IPS-20b (cell line): ENCODE data around the gene PARD6B.
A peak's percentile ranks its signal among the peaks of the same experiment; 100 is the strongest.

Source experiments
- H3K27ac ChIP-seq: one replicate; pipeline ENCODE4 v1.5.1; 2013; ENCODE audit warnings: low read length
- H3K27me3 ChIP-seq: 2 replicates; pipeline ENCODE4 v1.6.1; 2013; ENCODE audit warnings: mild to moderate bottlenecking, low read length, inconsistent platforms; ENCODE audit not compliant: insufficient read depth
- H3K36me3 ChIP-seq: 2 replicates; pipeline ENCODE4 v1.6.1; 2013; ENCODE audit warnings: low read depth, mild to moderate bottlenecking, inconsistent platforms, low read length, moderate library complexity; ENCODE audit not compliant: insufficient read depth
- H3K4me1 ChIP-seq: 2 replicates; pipeline ENCODE4 v1.6.1; 2013; ENCODE audit warnings: mild to moderate bottlenecking, control low read depth, inconsistent platforms, low read length, moderate library complexity; ENCODE audit not compliant: insufficient read depth
- H3K4me3 ChIP-seq: 2 replicates; pipeline ENCODE4 v1.5.1; 2013; ENCODE audit warnings: mild to moderate bottlenecking, low read length, inconsistent platforms
- H3K9ac ChIP-seq: 2 replicates; pipeline ENCODE4 v1.6.1; 2013; ENCODE audit warnings: low read depth, mild to moderate bottlenecking, inconsistent platforms, low read length, moderate library complexity
- H3K9me3 ChIP-seq: 2 replicates; pipeline ENCODE4 v1.6.1; 2013; ENCODE audit warnings: mild to moderate bottlenecking, low read depth, low read length, inconsistent platforms; ENCODE audit not compliant: insufficient read depth

PARD6B gene

DNA sequence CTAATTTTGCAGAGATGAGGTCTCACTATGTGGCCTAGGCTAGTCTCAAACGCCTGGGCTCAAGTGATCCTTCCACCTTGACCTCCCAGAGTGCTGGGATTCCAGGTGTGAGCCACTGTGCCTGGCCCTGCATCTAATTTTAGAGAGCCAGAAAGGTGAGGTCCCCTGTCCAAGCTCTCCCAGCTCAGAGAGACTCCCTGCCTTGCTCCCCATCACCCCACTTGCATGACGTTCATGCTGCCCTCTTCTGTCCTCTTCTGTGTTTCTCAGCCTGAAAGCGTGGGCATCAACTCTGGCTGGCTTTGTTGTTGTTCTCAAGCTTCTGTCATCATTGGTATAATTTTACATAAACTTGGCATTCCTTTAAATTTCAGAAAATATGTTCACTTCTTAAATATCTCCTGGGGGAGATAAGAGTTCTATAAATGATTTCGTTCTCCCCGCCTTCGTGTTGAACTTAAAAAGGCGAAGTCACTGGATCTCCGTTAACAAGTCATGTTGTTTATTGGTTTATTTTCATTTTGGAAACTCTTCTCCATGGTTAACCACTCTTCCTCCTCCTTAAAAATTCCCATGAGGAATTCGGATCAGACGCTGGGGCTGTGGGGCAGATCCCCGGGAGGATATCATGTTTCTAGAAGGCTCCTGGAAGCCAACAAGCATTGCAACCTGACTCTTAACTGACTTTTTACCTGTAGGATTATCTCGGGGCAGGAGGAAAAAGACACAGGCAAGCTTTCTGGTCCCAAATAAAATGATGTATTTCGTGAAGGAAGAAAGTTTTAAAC is 13.2 kb upstream of the PARD6B start:
- Histone ChIP-seq H3K9me3 (no peaks in the 10 kb centered on the region), H3K27me3 (no peaks in the 10 kb centered on the region), H3K4me3 (no peak overlapping the region), H3K9ac (no peak overlapping the region), H3K36me3 (no peaks in the 10 kb centered on the region), H3K4me1 (peaks cover 7% of the 10 kb centered on the region; the same call in 1 of the 2 replicates), H3K27ac (no peak overlapping the region)

DNA sequence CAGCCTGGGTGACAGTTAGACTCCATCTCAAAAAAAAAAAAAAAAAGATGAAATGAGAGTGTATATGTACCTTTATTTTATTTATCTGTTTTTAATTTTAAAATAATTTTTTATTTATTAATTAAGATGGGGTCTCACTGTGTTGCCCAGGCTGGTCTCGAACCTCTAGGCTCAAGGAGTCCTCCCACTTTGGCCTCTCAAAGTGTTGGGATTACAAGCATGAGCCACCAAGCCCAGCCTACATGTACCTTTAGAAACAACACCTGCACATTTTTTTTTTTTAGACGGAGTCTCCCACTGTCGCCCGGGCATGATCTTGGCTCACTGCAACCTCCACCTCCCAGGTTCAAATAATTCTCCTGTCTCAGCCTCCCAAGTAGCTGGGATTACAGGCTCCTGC is 12.1 kb upstream of the PARD6B start:
- no peaks in the 10 kb centered on the region for H3K36me3 ChIP-seq
- no peaks in the 10 kb centered on the region for H3K27me3 ChIP-seq
- no peak overlapping the region for H3K27ac ChIP-seq
- no peak overlapping the region for H3K4me3 ChIP-seq
- H3K4me1 ChIP-seq, result peaks cover 5% of the 10 kb centered on the region; the same call in 1 of the 2 replicates
- no peaks in the 10 kb centered on the region for H3K9me3 ChIP-seq
- H3K9ac ChIP-seq, result no peak overlapping the region

DNA sequence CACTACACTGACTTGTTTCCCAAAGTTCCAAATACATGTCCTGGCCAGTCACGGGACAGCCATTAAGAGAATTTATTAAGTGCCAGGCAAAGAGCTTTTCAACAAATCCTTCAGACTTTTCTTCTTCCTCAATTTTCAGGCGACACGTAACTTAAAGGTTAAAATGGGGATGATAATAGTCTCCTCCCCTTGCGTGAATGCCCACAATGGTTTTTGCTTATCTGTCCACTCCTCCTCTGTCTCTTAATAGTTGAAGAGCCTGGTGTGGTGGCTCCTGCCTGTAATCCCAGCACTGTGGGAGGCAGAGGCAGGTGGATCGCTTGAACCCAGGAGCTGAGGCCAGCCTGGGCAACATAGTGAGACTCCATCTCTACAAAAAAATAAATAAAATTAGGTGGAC is 11.4 kb upstream of the PARD6B start:
- no peak overlapping the region for H3K9ac ChIP-seq
- H3K9me3 ChIP-seq, result no peaks in the 10 kb centered on the region
- H3K27me3 ChIP-seq, result no peaks in the 10 kb centered on the region
- no peak overlapping the region for H3K27ac ChIP-seq
- H3K36me3 ChIP-seq, result no peaks in the 10 kb centered on the region
- peaks cover 5% of the 10 kb centered on the region; the same call in 1 of the 2 replicates for H3K4me1 ChIP-seq
- H3K4me3 ChIP-seq, result no peak overlapping the region

DNA sequence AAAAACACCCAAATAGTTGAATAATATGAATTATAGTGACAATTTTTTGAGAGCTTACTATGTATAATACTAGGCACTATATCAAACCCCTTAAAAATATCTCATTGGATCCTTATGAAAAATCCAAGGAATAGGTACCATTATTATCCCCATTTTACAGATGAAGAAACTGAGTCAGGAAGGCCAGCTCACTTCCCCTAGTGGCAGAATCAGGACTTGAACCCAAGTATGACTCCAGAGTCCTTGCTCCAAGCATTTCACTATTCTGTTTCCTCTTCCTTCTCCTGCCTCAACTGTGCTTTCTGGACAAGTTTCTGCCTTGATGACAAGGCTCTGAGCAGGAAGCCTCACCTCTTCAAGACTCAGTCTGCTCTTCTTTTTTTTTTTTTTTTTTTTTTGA is 10.8 kb upstream of the PARD6B start:
- Histone ChIP-seq H3K9me3 (no peaks in the 10 kb centered on the region), H3K27me3 (no peaks in the 10 kb centered on the region), H3K4me3 (no peak overlapping the region), H3K27ac (no peak overlapping the region), H3K4me1 (peaks cover 5% of the 10 kb centered on the region; the same call in 1 of the 2 replicates), H3K36me3 (no peaks in the 10 kb centered on the region), H3K9ac (no peak overlapping the region)

DNA sequence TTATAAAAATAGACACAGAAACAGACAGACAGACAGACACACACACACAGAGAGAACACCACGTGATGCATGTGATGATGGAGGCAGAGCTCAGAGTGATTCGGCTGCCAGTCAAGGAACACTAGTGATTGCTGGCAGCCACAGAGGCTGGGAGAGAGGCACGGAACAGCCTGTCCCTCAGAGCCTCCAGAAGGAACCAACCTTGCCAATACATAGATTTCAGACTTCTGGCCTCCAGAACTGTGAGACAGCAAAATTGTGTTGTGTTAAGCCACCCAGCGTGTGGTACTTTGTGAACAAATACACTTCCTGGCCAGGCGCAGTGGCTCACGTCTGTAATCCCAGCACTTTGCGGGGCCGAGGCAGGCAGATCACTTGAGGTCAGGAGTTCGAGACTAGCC is 9.5 kb upstream of the PARD6B start:
- Histone ChIP-seq H3K36me3 (no peaks in the 10 kb centered on the region), H3K27ac (no peak overlapping the region), H3K27me3 (no peaks in the 10 kb centered on the region), H3K9me3 (no peaks in the 10 kb centered on the region), H3K4me1 (peaks cover 5% of the 10 kb centered on the region; the same call in 1 of the 2 replicates), H3K4me3 (no peak overlapping the region), H3K9ac (no peak overlapping the region)

DNA sequence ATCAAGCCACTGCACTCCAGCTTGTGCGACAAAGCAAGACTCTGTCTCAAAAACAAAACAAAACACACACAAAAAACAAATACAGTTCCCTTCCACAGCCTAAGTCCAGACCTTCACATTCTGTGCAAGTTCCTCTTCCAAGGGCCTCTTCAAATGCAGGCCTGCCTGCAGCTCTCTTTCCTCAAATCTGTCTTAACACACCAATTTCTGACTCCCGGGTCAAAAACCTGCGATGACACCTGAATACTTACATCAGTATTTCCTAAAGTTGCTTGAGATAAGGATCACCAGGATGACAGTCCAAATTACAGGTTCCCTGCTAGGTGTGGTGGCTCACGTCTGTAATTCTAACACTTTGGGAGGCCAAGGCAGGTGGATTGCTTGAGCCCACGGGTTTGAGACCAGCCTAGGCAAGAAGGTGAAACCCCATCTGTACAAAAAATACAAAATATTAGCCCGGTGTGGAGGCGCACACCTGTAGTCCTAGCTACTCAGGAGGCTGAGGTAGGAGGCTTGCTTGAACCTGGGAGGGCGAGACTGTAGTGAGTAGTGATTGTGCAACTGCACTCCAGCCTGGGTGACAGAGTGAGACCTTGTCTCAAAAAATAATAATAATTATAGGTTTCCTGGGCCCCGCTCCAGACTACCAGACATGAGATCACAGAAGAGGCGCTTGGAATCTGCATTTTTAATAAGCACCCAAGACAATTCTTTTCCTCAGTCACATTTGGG is 8.8 kb upstream of the PARD6B start:
- Histone ChIP-seq H3K4me3 (no peak overlapping the region), H3K9me3 (no peaks in the 10 kb centered on the region), H3K4me1 (peaks cover 5% of the 10 kb centered on the region; the same call in 1 of the 2 replicates), H3K9ac (no peak overlapping the region), H3K27ac (no peak overlapping the region), H3K36me3 (no peaks in the 10 kb centered on the region), H3K27me3 (no peaks in the 10 kb centered on the region)

DNA sequence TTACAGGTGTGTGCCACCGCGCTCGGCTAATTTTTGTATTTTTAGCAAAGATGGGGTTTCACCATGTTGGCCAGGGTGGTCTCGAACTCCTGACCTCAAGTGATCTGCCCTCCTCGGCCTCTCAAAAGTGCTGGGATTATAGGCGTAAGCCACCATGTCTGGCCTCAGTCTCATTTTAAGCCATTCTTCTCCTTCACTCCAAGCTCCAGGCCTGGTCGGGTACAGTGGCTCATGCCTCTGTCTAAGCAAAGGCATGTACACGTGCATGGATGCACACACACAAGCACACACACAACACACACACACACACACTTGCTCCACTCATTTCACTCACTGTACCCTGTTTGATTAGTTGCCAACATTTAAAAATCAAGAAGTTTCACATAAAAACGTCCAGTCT is 7.7 kb upstream of the PARD6B start:
- H3K27me3 ChIP-seq, result no peaks in the 10 kb centered on the region
- H3K4me1 ChIP-seq, result peaks cover under 1% of the 10 kb centered on the region; the same call in 1 of the 2 replicates
- H3K36me3 ChIP-seq, result no peaks in the 10 kb centered on the region
- no peaks in the 10 kb centered on the region for H3K9me3 ChIP-seq
- H3K9ac ChIP-seq, result no peak overlapping the region
- H3K4me3 ChIP-seq, result no peak overlapping the region
- no peak overlapping the region for H3K27ac ChIP-seq

DNA sequence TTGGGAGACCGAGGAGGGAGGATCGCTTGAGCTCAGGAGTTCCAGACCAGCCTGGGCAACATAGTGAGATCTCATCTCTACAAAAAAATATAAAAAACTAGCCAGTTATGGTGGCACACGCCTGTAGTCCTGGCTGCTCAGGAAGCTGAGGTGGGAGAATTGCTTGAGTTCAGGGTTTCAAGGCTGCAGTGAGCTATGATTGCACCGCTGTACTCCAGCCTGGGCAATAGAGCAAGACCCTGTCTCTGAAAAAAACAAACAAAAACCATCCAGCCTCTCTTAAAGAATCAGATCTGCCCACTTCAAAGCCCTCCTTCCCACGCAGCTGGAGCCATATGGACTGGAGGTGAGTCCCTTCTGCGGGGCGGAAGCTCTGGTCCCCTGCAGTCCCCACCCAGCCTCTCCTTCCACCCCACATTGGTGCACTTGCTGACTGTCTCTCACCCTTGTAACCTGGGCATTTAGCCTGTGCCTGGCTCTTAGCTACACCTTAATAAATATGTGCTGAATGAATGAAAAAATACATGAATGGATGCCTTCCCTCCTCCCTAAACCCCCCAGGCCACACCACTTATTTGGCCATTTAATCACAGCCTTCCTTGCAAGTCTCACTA is 7.2 kb upstream of the PARD6B start:
- H3K27me3 ChIP-seq, result no peaks in the 10 kb centered on the region
- H3K4me3 ChIP-seq, result no peak overlapping the region
- H3K9ac ChIP-seq, result 0 out of 2 replicates have a peak overlapping the region, but pooled peaks have one; percentile 34

DNA sequence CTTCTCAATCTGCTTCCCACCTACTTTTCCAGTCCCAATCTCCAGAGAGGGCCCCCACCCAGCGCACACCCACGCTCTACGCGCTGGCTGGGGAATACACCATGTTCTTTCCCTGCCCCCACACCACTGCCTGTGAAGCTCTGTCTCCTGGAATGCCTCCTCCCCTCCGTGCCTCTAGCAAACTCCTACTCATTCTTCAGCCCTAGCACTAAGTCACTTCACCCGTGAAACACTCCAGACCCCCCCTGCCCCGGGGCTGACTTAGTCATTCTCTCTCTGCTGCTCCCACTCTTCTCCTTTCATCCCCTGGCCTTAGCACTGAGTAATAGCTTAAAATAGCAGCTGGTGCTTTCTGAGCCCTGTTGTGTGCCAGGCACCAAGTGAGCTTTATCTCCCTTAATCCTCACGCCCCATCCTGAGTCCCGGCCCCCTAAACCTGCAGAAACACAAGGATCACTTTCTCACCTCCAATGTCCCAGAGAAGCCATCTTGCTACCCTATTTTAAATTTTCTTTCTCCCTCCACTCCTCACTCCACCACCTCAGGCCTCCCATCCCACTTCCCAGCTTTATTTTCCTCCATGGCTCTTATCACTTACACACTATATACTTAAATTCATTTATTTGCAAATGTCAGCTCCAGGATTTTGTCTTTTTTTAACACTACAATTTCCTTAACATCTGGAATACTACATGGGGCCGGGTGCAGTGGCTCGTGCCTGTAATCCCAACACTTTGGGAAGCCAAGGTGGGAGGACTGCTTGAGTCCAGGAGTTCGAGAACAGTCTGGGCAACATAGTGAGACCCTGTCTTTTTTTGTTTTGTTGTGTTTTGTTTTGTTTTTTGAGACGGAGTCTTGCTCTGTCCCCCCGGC is 6.3 kb upstream of the PARD6B start:
- Histone ChIP-seq H3K27ac (no peak overlapping the region), H3K36me3 (no peaks in the 10 kb centered on the region), H3K9ac (peak overlapping the region; percentile 34; the same call in 1 of the 2 replicates), H3K4me3 (no peak overlapping the region), H3K27me3 (no peaks in the 10 kb centered on the region), H3K4me1 (peaks cover 11% of the 10 kb centered on the region), H3K9me3 (no peaks in the 10 kb centered on the region)

More for the DNA sequence above, 7.2 kb upstream of the PARD6B start:
- Histone ChIP-seq H3K36me3 (no peaks in the 10 kb centered on the region), H3K27ac (no peak overlapping the region), H3K4me1 (0 out of 2 replicates have a peak, but pooled peaks cover 2% of the 10 kb centered on the region), H3K9me3 (no peaks in the 10 kb centered on the region)

DNA sequence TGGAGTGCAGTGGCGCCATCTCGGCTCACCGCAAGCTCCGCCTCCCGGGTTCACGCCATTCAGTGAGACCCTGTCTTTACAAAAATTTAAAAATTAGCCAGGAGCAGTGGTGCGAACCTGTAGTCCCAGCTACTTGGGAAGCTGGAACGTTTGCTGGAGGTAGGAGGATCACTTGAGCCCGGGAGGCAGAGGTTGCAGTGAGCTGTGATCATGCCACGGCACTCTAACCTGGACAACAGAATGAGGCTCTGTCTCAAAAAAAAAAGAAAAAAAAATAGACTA is 5.7 kb upstream of the PARD6B start:
- Histone ChIP-seq H3K27ac (no peak overlapping the region), H3K4me3 (no peak overlapping the region), H3K9ac (no peak overlapping the region)

More for the DNA sequence above, 5.7 kb upstream of the PARD6B start:
- Histone ChIP-seq H3K27me3 (no peaks in the 10 kb centered on the region), H3K9me3 (no peaks in the 10 kb centered on the region), H3K36me3 (no peaks in the 10 kb centered on the region), H3K4me1 (peaks cover 13% of the 10 kb centered on the region)
